ENCODE data around the gene MAS1.
"Not testable (repeated sequence)": the region's sequence is repeated elsewhere in the genome, so short reads cannot be mapped to it uniquely, and the experiment has no call there.

The MAS1 gene

GRCh38 chr6:159906400-159906799 lies 15.6 kb downstream of the MAS1 start:
- no peak for DNase-seq (ENCODE audit: insufficient read length)
- TF ChIP-seq POLR2AphosphoS5 (IDR thresholded peaks at IDR 0.05; ENCODE audit: low read depth, low read length) = no peak
- TF ChIP-seq TAF1 (IDR thresholded peaks at IDR 0.05; ENCODE audit: borderline replicate concordance, low read depth, low read length) = no peak
- TF ChIP-seq POLR2A (IDR thresholded peaks at IDR 0.05; ENCODE audit: low read depth, low read length) = no peak
- FAIRE-seq = no peak

DNA sequence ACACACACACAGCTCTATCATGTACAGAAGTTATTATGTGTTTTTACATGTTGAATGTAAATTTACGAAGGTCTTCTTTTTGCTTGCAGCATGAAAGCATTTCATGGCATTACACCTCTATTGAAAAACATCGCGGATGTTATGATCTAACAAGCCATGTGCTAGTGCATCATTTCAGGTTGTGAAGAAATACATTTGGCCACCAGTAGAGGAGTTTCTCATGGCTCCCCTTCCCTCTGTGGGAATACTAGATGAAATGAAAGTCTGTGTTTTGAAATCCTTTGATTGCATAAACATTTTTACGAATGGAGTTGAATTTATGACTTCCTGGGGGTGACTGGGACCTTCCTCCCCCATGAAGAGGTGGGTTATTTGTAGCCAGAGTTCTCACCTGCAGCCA lies 17.7 kb downstream of the MAS1 start:
- no peak for TF ChIP-seq POLR2A (IDR thresholded peaks at IDR 0.05; ENCODE audit: low read depth, low read length)
- no peak for TF ChIP-seq POLR2AphosphoS5 (IDR thresholded peaks at IDR 0.05; ENCODE audit: low read depth, low read length)
- no peak for TF ChIP-seq TAF1 (IDR thresholded peaks at IDR 0.05; ENCODE audit: borderline replicate concordance, low read depth, low read length)
- FAIRE-seq (peak; percentile 14), DNase-seq (ENCODE audit: insufficient read length) (no peak)

GRCh38 chr6:159908979-159909378 lies 18.2 kb downstream of the MAS1 start:
- DNase-seq (ENCODE audit: insufficient read length) (no peak), FAIRE-seq (no peak)
- TF ChIP-seq POLR2A (IDR thresholded peaks at IDR 0.05; ENCODE audit: low read depth, low read length) (no peak), POLR2AphosphoS5 (IDR thresholded peaks at IDR 0.05; ENCODE audit: low read depth, low read length) (no peak), TAF1 (IDR thresholded peaks at IDR 0.05; ENCODE audit: borderline replicate concordance, low read depth, low read length) (no peak)

DNA sequence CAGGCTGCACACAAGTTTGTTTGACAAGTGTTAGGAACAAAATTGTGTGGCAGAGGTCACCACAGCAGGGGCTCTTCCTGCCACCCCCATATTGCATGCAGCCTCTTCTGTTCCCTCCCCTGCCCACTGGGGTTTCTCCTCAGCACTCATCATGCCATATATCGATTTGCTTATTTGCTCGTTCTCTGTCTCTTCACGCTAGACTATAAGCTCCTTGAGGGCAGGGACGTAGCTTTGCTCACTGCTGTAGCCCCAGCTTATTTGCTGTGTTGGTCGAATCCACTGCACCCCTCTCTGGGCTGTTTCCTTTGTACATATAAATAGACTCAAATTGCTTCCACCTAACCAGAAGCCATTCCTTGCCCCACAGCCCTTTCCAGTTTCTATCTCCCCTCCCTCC lies 19.6 kb downstream of the MAS1 start:
- DNase-seq (ENCODE audit: insufficient read length) = no peak
- no peak for FAIRE-seq
- TF ChIP-seq POLR2A (IDR thresholded peaks at IDR 0.05; ENCODE audit: low read depth, low read length) (no peak), POLR2AphosphoS5 (IDR thresholded peaks at IDR 0.05; ENCODE audit: low read depth, low read length) (no peak), TAF1 (IDR thresholded peaks at IDR 0.05; ENCODE audit: borderline replicate concordance, low read depth, low read length) (no peak)

DNA sequence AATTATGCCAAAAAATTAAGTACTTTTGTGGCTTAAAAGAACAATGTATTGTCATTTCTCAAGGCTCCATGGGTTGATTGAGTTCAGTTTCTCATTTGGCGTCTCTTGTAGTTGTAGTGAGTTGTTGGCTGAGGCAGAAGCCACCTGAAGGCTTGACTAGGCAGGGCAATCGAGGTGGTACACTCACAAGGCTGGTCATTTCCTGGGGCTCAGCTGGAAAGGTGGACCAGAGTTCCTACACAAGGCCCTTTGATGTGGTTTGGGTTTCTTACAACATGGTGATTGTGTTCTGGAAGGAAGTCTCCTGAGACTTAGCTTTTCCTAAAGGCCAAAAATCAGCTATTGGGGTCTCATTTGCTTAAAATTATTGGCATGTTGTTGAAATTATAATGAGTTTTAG lies 22.6 kb downstream of the MAS1 start:
- TF ChIP-seq POLR2A (IDR thresholded peaks at IDR 0.05; ENCODE audit: low read depth, low read length) (no peak), TAF1 (IDR thresholded peaks at IDR 0.05; ENCODE audit: borderline replicate concordance, low read depth, low read length) (no peak), POLR2AphosphoS5 (IDR thresholded peaks at IDR 0.05; ENCODE audit: low read depth, low read length) (no peak)
- DNase-seq (ENCODE audit: insufficient read length) (no peak), FAIRE-seq (no peak)

- peak; percentile 30 for FAIRE-seq
- no peak for TF ChIP-seq POLR2A (IDR thresholded peaks at IDR 0.05; ENCODE audit: low read depth, low read length)
- no peak for TF ChIP-seq TAF1 (IDR thresholded peaks at IDR 0.05; ENCODE audit: borderline replicate concordance, low read depth, low read length)
- no peak for TF ChIP-seq POLR2AphosphoS5 (IDR thresholded peaks at IDR 0.05; ENCODE audit: low read depth, low read length)
These were observed 23.2 kb downstream of the MAS1 start for GRCh38 chr6:159913862-159914564.

DNA sequence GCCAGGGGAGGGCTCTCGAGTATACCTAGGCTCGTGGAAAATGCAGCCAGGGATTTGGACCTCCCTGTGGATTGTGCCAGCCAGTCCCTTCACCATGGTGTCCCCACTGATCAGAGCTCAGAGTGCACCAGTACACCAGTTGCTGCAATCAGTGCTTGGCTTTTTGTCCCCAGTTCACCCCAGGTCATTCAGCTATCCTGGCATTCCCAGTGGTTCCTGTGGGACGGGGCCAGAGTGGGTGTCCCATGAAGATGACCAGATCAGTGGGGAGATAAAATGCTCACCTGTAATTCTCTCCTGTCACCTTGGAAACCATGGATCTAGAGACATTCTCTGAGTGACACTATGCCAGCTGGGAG lies 23.8 kb downstream of the MAS1 start:
- DNase-seq (ENCODE audit: insufficient read length) (no peak), FAIRE-seq (no peak)
- TF ChIP-seq POLR2AphosphoS5 (IDR thresholded peaks at IDR 0.05; ENCODE audit: low read depth, low read length) = no peak
- TF ChIP-seq POLR2A (IDR thresholded peaks at IDR 0.05; ENCODE audit: low read depth, low read length) = no peak
- TF ChIP-seq TAF1 (IDR thresholded peaks at IDR 0.05; ENCODE audit: borderline replicate concordance, low read depth, low read length) = no peak

More at GRCh38 chr6:159913862-159914564, 23.2 kb downstream of the MAS1 start:
- DNase-seq (ENCODE audit: insufficient read length) = no peak

DNA sequence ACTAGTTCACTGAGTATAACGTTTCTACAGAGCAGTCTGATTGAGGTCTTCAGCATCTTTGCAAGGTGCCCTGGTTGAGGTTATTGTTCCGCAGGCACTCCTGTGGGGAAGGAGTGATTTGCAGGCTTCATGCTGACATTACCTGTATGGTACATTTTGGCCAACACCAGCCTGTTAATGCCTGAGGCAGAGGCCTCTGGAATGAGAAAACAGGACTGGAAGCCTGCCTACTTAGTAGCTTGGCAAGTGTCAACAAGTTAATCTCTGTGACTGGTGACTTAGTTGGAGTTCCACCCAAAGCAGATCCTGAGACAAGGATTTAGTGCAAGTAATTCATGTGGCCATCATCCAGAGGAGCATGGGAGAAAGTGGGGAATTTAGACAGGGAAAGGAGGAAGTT lies 24.6 kb downstream of the MAS1 start:
- no peak for FAIRE-seq
- no peak for DNase-seq (ENCODE audit: insufficient read length)
- TF ChIP-seq POLR2A (IDR thresholded peaks at IDR 0.05; ENCODE audit: low read depth, low read length) = no peak
- no peak for TF ChIP-seq POLR2AphosphoS5 (IDR thresholded peaks at IDR 0.05; ENCODE audit: low read depth, low read length)
- TF ChIP-seq TAF1 (IDR thresholded peaks at IDR 0.05; ENCODE audit: borderline replicate concordance, low read depth, low read length) = no peak

- FAIRE-seq (no peak), DNase-seq (ENCODE audit: insufficient read length) (no peak)
- TF ChIP-seq POLR2A (IDR thresholded peaks at IDR 0.05; ENCODE audit: low read depth, low read length) (no peak), POLR2AphosphoS5 (IDR thresholded peaks at IDR 0.05; ENCODE audit: low read depth, low read length) (no peak), TAF1 (IDR thresholded peaks at IDR 0.05; ENCODE audit: borderline replicate concordance, low read depth, low read length) (no peak)
These were observed 25.4 kb downstream of the MAS1 start for GRCh38 chr6:159916237-159916636.

- FAIRE-seq (peak; percentile 21), DNase-seq (ENCODE audit: insufficient read length) (no peak)
- TF ChIP-seq POLR2A (IDR thresholded peaks at IDR 0.05; ENCODE audit: low read depth, low read length) (no peak), POLR2AphosphoS5 (IDR thresholded peaks at IDR 0.05; ENCODE audit: low read depth, low read length) (no peak), TAF1 (IDR thresholded peaks at IDR 0.05; ENCODE audit: borderline replicate concordance, low read depth, low read length) (no peak)
These were observed 26.0 kb downstream of the MAS1 start for GRCh38 chr6:159916752-159917151.

GRCh38 chr6:159919011-159919511 lies 28.3 kb downstream of the MAS1 start:
- FAIRE-seq = no peak
- DNase-seq (ENCODE audit: insufficient read length) = no peak
- TF ChIP-seq POLR2A (IDR thresholded peaks at IDR 0.05; ENCODE audit: low read depth, low read length) (no peak), POLR2AphosphoS5 (IDR thresholded peaks at IDR 0.05; ENCODE audit: low read depth, low read length) (no peak), TAF1 (IDR thresholded peaks at IDR 0.05; ENCODE audit: borderline replicate concordance, low read depth, low read length) (no peak)

DNA sequence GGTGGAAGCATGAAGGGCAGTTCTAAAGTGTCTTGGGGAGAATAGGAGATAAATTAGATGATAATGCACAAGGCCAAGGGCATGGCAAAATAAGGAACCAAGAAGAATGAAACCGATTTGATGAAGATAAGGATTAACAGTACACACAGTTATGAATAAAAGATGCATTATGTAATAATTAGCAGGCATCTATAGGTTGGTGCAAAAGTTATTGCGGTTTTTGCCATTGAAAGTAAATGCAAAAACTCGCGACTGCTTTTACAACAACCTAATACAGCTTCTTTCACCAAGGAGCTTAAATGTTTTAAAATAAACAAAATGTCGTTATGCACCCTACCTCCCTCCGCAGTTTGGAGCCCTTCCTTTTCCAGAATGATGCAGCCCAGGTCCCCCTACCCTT lies 29.0 kb downstream of the MAS1 start:
- TF ChIP-seq POLR2A (IDR thresholded peaks at IDR 0.05; ENCODE audit: low read depth, low read length) = no peak
- TF ChIP-seq TAF1 (IDR thresholded peaks at IDR 0.05; ENCODE audit: borderline replicate concordance, low read depth, low read length) = no peak
- no peak for FAIRE-seq
- DNase-seq (ENCODE audit: insufficient read length) = no peak

DNA sequence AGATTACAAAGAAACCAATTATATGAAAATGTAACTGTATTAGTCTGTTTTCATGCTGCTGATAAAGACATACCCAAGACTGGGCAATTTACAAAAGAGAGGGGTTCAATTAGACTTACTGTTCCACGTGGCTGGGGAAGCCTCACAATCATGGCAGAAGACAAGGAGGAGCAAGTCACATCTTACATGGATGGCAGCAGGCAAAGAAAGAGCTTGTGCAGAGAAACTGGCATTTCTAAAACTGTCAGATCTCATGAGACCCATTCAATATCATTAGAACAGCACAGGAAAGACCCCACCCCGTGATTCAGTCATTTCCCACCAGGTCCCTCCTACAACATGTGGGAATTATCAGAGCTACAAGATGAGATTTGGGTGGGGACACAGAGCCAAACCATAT lies 33.4 kb downstream of the MAS1 start:
- FAIRE-seq; DNase-seq (ENCODE audit: insufficient read length): not testable (repeated sequence)

Data from GM12892 (cell line).